GM12874 (cell line): ENCODE results near the gene AHCYL2.

Experiments used
- TF ChIP-seq, protein P1 (sequence below): IDR thresholded peaks from 2 replicates; pipeline ENCODE4 v1.5.1; 2011; ENCODE audit warnings: low read depth, mild to moderate bottlenecking, control low read depth, low read length, moderate library complexity; ENCODE audit not compliant: insufficient read depth

The AHCYL2 gene

DNA sequence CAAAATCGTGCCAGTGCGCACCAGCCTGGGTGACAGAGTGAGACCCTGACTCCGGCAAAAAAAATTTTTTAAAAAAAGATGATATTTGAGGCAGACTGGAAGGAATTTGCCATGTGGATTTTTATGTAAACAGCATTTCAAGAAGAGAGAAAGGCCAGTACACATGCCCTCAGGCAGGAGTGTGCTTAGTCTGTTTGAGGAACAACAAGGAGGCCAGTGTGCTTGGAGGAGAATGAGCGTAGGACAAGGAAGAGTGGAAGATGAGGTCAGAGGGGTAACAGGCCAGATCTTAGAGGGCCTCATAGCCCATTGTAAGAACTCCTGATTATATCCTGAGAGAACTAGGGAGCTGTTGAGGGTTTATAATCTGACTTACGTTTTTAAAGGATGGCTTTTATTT lies 192.2 kb downstream of the AHCYL2 start:
- TF ChIP-seq, protein P1, sequence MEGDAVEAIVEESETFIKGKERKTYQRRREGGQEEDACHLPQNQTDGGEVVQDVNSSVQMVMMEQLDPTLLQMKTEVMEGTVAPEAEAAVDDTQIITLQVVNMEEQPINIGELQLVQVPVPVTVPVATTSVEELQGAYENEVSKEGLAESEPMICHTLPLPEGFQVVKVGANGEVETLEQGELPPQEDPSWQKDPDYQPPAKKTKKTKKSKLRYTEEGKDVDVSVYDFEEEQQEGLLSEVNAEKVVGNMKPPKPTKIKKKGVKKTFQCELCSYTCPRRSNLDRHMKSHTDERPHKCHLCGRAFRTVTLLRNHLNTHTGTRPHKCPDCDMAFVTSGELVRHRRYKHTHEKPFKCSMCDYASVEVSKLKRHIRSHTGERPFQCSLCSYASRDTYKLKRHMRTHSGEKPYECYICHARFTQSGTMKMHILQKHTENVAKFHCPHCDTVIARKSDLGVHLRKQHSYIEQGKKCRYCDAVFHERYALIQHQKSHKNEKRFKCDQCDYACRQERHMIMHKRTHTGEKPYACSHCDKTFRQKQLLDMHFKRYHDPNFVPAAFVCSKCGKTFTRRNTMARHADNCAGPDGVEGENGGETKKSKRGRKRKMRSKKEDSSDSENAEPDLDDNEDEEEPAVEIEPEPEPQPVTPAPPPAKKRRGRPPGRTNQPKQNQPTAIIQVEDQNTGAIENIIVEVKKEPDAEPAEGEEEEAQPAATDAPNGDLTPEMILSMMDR, result no peak

DNA sequence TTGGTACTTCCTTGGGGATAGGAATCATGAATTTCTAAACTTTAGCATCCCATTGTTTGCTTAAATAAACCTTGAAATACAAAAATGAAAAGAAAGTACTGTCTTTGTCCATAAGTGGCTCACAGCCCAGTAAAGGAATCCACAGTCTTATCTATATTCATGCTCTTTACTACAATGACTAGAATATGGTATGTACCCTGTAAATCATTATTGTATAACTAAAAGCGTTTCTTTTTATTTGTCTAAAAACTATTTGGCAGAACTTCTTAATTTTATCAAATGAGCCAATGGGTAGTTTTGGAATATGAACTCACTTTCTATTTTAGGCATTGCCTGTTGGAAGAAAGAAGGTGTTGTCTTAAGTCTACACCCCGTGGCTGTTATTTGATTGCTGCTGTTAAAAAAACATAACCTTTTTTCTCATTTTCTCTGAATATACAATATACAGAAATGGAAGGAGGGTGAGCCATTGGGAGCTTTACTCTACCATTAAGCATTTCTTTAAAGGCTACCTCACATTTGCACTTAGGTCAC lies 197.0 kb downstream of the AHCYL2 start:
- TF ChIP-seq, protein P1, result no peak

- TF ChIP-seq, protein P1, result no peak
These were observed 197.9 kb downstream of the AHCYL2 start for GRCh38 chr7:129422727-129423126.

DNA sequence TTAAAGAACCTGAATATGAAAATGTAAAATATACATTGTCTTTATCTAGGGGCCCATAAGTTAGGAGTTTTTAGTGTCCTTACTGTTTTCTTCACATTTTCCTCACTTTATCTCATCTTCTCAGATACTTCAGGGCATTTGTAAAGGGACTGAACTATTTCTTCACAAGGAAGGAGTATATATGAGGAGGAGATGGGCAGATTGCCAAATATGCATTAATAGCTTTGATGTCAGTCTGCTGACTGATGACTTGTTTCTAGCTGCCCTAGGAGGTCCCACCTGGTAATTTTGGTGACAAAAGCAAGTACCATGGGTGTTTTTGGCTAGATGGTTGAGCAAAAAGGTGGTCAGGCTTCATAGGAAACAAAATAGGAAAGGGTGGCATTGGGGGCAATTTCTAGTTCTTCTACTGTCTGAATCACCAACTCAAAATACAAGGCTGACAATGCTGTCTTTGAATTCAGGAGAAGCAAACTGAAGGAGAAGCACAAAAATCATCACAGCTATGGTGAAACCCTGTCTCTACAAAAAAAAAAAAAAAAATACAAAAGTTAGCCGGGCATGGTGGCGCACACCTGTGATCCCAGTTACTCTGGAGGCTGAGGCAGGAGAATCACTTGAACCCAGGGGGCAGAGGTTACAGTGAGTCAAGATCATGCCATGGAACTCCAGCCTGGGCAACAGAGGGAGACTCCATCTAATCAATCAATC lies 199.0 kb downstream of the AHCYL2 start:
- TF ChIP-seq, protein P1, result no peak

DNA sequence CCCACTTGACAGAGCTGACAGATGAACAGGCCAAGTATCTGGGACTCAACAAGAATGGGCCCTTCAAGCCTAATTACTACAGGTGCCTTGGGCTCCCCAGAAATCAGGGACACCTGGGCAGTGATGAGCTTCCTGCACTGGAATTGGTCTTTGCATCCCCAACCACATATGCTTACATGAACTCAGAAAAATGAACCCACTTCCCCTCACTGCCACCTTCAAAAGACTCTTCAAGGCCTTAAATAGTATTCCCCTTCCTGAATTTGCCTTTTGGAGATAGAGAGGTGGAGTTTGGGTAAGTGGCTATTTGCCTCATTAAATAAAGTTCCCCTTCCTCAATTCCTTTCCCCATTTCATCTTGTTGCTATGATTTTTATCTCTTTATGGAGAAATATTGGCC lies 201.7 kb downstream of the AHCYL2 start:
- TF ChIP-seq, protein P1, result no peak

DNA sequence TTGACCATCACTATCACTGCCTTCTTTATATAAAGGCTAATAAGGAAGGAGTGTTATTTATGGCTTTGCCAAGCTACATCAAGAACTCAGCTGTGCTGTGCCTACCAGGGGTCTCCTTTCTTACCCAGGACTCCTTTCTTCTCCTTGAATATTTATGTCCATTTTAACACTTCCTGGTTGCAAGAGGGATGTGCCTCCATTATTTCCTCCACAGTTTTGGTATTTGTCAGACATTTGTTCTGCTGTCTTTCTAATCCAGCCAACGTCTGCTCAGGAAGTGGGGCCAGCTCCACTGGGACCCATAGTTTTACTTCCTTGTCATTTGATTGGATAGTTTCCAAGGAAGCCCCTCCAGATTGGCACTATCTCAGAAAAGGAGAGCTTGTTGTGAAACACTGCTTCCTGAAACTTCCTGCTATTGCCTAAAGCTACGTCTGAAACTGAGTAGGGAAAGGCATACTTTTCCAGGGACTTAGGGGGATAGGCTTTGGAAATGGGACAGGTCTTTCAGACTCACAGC lies 202.8 kb downstream of the AHCYL2 start:
- TF ChIP-seq, protein P1, result no peak

- TF ChIP-seq, protein P1, result no peak
These were observed 207.2 kb downstream of the AHCYL2 start for GRCh38 chr7:129431911-129432643.
